ENCODE data around the gene PAWR.
"Not testable (repeated sequence)": the region's sequence is repeated elsewhere in the genome, so short reads cannot be mapped to it uniquely, and the experiment has no call there.

The PAWR gene

DNA sequence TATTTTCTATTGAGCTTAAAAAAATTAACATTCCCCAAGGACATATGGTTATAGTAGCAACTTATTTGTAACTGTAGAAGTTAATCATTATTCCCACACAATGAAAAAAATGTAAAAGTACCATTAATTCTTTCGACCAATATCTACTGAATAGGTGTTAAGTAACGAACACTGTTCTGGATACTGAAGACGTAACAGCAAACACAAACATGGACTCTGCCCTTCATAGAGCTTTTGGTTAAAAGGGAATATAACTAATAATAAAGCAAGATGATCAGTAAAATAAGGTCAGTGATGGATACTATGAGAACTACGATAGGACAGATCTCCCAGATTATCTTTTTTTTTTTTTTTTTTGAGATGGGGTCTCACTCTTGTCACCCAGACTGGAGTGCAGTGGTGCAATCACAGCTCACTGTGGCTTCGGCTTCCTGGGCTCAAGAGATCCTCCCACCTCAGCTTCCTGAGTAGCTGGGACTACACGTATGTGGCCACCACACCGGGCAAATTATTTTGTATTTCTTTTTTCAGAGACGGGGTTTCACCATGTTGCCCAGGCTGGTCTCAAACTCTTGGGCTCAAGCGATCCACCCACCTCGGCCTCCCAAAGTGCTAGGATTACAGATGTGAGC lies 93.9 kb downstream of the PAWR start:
- DNase-seq (ENCODE audit: low read depth in 4 of 4, low spot score in 1 of 4) = no peak

DNA sequence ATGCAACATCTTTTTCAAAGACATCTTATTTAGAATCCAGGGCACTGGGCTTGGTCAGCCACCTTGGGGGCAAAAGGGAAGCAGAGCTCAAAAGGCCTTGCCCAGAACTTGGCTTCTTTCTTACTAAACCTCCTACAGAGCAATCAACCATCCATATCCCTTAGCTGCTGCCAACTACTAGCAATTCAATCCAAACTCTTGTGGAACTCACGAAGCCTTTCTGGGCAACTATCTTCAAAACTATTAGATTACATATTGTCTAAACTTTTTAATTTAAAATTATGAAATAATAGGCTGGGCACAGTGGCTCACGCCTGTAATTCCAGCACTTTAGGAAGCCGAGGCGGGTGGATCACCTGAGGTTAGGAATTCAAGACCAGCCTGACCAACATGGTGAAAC lies 95.5 kb downstream of the PAWR start:
- no peak for DNase-seq (ENCODE audit: low read depth in 4 of 4, low spot score in 1 of 4)

DNA sequence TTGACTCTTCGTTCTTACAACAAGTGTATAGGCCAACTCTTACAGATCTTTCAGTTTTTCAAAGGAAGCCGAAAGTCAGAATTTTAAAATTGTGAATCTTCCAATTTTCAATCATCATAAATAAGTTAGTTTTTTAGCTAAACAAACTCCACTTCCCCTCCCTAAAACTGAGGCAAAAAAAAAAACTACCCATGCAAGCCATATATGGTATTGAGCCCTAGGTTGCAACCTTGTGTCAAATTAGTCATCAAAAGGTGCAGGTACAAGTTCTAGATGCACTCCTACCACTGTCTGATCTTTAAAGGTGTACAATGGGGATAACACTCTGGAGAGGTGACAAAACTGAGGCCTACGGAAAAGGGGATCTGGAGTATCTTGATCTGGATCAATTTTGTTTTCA lies 97.9 kb downstream of the PAWR start:
- DNase-seq (ENCODE audit: low read depth in 4 of 4, low spot score in 1 of 4) = no peak

DNA sequence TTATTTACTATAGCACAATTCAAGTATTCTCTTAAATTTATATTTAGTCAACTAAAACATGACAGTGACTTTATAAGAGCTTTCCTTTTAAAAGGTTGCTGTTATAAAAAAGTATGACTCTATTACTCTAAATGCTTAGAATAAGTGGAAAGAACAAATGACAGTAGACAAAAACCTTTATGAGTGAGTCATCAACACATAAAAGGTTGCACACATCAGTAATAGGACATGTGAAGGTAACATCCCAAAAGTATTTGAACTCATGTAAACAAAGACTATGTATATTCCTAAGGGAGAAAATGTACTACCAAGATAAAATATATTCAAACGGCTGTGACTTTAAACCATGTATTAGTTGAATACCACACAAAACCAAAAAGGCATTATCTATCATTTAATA lies 98.8 kb downstream of the PAWR start:
- DNase-seq (ENCODE audit: low read depth in 4 of 4, low spot score in 1 of 4) = no peak

DNA sequence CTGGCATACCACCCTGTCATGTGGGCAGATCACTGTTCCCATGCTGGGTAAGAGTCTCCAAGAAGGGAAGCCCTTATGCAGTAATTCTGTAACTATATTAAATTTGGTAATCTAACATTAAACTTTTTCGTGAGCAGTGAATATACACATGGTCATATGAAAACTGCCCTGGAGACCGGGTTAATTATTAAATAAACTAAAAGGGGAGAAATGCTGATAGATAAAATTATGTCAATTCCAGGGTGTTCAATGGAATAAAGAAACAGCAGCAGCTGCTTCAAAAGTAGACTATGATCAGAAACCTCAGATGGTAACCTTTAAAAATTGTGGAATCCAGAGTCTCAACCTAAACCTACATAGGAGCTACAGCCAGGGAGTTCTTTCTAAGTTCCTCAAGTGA lies 100.0 kb downstream of the PAWR start:
- no peak for DNase-seq (ENCODE audit: low read depth in 4 of 4, low spot score in 1 of 4)

DNA sequence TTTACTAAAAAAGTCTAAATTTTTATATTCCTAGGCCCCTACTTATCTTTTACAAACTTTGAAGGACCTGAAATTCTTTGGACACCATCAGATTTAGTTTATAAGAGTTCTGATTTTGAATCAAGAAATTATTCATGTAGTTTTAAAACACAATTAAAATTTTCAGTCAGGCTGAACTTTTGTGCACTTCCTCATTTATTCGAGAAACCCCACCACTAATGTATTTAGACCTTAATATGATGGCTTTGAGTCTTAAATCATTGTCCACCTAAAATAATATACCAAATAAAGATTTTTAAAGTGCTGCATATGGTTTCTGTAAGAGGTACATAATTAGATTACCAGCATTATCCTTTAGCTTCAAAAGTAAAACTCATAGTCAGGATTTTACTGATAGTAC lies 103.4 kb downstream of the PAWR start:
- DNase-seq (ENCODE audit: low read depth in 4 of 4, low spot score in 1 of 4) = no peak

DNA sequence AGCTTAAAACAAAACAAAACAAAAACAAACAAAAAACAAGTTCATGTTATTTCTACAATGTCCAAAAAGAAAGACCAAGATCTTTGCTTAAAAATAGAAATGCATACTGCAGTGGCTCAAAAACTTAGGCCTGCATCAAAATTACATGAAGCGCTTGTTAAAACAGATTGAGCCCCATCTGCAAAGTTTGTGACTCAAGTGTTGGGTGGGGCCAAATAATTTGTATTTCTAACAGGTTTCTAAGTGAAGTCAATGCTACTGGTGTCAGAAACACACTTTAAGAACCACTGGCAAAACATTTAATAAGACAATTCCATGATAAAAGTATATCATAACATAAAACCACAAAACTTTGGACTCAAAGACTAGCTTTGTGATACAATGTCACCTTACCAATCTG lies 105.6 kb downstream of the PAWR start:
- no peak for DNase-seq (ENCODE audit: low read depth in 4 of 4, low spot score in 1 of 4)

DNA sequence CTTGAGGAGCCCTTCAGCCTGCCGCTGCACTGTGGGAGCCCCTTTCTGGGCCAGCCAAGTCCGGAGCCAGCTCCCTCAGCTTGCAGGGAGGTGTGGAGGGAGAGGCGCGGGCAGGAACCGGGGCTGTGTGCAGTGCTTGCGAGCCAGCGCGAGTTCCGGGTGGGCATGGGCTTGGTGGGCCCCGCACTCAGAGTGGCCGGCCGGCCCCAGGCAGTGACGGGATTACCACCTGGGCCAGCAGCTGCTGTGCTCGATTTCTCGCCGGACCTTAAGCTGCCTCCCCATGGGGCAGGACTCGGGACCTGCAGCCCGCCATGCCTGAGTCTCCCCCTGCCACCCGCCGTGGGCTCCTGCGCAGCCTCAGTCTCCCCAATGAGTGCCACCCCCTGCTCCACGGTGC lies 116.9 kb downstream of the PAWR start:
- no peak for DNase-seq (ENCODE audit: low read depth in 4 of 4, low spot score in 1 of 4)

DNA sequence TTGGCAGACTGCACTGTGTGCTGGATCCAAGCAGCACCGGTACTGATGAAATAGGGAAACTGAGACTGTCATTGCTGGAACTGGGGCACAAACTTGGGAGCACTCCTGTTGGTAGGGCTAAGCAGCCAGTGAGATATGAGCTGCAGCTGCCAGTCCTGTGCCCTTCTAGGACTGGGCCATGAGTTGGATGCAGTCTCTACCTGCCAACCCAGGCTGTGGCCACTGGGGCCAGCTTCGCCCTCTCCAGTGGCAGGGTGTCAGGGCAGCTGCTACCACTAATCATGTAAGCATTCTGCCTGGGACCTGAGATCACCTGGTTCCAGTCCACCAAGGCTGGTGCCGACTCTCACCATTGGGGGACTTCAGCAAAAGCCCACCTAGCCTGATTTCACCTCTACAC lies 121.1 kb downstream of the PAWR start:
- no peak for DNase-seq (ENCODE audit: low read depth in 4 of 4, low spot score in 1 of 4)

DNA sequence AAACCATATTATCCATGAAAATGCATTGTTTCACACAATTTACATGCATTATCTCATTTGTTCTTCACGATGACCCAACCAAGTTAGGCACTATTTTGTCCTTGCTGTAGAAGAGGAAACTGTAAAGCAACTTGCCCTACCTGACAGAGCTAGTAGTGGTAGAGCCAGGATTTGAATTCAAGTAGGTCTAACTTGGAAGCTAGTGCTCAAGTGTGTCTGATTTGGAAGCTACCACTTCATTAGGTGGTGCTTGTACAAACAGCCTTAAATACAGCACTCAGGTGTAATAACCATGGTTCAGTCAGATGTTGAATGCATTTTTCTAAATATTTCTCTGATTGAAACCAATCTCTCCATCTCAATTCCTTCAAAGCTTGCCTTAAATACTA lies 123.6 kb downstream of the PAWR start:
- DNase-seq (ENCODE audit: low read depth in 4 of 4, low spot score in 1 of 4) = no peak

DNA sequence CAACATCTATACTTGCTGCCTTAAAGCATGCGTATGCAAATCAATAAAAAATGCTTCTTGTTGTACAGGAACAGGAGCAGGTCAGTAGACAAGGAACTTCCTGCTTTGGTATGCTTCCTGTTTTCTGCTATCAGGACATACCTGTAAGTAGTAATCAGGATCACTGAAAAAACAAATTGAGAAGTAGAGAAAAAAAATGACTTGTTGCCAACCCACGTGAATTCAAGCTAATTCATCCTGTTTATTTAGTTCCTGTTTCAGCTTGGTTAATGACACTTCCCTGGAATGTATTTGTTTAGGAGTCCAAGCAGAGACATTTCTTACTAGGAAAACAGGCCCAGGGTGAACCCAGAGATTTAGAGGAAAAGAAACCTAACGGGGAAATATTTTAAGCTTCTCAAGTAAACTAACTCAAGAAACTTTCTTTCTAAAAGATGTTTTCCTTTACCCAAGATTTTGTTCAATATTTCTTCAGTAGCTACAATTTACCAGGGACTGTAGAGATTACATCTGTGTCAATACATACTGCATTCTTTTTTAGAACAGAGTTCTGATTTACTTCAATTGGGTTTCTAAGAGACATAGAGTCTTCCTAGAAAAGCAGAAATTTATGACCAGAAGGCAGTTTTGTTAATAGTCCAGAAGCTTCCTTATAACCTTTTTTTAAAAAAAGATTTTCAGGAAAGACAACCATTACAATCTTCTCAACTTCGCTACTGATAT lies 124.2 kb downstream of the PAWR start:
- no peak for DNase-seq (ENCODE audit: low read depth in 4 of 4, low spot score in 1 of 4)

DNA sequence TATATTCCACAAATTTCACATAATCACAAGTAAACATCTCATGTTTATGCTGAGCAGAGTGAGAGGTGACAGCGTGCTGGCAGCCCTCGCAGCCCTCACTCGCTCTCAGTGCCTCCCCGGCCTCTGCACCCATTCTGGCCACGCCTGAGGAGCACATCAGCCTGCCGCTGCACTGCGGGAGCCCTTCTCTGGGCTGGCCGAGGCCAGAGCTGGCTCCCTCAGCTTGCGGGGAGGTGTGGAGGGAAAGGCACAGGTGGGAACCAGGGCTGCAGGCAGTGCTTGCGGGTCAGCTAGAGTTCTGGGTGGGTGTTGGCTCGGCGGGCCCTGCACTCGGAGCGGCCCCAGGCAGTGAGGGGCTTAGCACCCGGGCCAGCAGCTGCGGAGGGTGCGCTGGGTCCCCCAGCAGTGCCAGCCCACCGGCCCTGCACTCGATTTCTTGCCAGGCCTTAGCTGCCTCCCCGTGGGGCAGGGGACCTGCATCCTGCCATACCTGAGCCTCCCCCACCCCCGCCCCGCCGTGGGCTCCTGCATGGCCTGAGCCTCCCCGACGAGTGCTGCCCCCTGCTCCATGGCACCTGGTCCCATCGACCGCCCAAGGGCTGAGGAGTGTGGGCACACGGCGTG lies 125.9 kb downstream of the PAWR start:
- DNase-seq (ENCODE audit: low read depth in 4 of 4, low spot score in 1 of 4) = not testable (repeated sequence)

DNA sequence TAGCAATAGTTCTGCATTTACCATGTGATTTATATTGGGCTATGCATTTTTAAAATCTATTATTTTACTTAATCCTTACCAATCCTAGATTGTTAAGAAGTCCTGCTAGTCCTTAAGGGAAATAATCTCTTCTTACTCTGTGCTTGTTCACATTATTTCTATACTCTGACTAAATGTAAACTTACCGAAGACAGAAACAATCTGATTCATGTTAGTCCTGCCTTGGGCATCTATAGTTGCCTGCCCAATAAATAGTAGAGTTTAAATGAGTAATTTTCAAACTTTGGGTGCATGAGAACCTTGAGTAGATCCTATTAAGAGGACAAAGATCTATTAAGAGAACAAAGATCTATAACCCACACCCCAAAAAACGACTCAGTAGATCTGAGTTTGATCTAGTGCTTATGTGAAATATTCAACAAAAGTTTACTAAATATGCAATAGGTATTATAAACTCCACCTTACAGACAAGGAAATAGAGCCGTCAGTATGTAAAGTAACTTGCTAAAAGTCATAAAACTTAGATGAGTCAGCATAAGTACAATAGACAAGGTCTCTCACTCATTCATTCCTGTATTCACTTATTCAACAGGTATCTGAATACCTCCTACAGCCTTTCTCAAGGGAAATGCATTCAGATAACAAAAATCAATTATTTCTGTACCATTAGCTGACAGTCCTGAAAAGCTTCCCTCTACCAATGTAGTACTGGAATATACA lies 127.6 kb downstream of the PAWR start:
- no peak for DNase-seq (ENCODE audit: low read depth in 4 of 4, low spot score in 1 of 4)

DNA sequence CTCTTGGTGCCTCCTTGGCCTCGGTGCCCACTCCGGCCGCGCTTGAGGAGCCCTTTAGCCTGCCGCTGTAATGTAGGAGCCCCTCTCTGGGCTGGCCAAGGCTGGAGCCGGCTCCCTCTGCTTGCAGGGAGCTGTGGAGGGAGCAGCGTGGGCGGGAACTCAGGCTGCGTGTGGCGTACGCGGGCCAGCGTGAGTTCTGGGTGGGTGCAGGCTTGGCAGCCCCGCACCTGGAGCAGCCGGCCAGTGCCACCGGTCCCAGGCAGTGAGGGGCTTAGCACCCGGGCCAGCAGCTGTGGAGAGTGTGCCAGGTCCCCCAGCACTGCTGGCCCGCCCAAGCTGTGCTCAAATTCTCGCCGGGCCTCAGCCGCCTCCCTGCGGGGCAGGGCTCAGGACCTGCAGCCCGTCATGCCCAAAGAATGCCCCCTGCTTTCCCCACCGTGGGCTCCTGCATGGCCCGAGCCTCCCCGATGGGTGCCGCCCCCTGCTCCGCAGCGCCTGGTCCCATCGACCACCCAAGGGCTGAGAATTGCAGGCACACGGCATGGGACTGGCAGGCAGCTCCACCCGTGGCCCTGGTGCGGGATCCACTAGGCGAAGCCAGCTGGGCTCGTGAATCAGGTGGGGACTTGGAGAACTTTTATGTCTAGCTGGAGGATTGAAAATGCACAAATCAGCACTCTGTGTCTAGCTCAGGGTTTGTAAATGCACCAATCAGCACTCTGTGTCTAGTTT lies 129.2 kb downstream of the PAWR start:
- DNase-seq (ENCODE audit: low read depth in 4 of 4, low spot score in 1 of 4) = no peak

DNA sequence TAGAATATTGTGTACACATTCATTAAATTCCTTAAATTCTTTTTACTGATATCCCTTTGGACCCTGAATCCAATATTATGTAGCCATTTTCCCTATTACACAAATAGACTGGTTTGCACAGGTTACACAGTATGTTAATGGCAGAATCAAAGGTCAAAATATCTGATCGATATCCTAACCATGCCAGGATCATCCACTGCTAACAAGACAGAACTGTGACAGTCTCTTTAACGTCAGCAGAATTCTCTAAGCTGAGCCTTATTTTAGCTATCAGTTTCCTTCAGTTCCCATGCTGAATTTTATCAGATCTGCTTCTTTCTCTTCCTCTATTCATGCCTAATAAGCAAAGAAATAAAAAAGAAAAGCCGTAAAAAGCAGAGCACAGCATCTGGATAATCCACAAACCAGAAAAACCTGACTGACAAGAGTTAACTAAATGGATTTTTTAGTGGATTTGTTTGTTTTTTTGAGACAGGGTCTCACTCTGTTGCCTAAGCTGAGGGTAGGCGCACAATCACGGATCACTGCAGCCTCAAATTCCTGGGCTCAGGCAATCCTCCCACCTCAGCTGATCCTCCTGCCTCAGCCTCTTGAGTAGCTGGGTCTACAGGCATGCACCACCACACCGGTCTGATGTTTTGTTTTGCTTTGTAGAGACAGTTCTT lies 130.4 kb downstream of the PAWR start:
- no peak for DNase-seq (ENCODE audit: low read depth in 4 of 4, low spot score in 1 of 4)

DNA sequence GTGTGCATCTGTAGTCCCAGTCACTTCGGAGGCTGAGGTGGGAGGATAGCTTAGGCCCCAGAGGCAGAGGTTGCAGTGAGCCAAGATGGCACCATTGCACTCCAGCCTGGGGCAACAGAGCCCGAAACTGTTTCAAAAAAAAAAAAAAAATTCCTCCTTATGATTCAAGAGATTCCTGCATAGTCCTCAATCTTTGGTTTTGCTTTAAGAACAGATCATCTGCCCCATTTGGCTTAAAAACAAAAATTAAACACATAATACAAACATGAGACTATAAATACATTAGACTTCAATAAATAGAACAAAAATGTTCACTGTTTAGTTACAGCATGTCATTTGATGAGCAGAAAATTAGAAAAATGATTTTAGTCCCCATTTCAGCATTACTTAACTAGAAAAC lies 131.2 kb downstream of the PAWR start:
- no peak for DNase-seq (ENCODE audit: low read depth in 4 of 4, low spot score in 1 of 4)

DNA sequence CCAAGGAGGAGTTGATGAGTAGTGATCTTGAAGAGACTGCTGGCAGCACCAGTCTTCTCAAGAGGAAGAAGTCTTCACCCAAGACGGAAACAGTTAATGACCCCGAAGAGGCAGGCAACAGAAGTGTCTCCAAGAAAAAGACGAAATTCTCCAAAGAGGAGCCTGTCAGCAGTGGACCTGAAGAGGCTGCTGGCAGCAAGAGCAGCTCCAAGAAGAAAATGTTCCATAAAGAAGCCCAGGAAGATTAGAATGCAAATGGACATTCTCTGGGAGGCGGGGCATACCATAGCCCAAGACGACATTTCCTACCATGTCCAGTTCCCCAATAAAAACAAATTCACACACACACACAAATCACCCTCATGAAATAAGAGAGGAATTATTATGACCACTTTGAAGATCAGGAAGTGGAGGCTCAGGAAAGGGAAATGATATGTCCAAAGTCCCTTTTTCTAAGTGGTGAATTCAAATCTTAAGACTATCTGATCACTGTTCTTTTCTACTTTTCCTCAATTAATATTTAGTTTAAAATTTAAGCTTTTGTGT lies 131.8 kb downstream of the PAWR start:
- no peak for DNase-seq (ENCODE audit: low read depth in 4 of 4, low spot score in 1 of 4)

DNA sequence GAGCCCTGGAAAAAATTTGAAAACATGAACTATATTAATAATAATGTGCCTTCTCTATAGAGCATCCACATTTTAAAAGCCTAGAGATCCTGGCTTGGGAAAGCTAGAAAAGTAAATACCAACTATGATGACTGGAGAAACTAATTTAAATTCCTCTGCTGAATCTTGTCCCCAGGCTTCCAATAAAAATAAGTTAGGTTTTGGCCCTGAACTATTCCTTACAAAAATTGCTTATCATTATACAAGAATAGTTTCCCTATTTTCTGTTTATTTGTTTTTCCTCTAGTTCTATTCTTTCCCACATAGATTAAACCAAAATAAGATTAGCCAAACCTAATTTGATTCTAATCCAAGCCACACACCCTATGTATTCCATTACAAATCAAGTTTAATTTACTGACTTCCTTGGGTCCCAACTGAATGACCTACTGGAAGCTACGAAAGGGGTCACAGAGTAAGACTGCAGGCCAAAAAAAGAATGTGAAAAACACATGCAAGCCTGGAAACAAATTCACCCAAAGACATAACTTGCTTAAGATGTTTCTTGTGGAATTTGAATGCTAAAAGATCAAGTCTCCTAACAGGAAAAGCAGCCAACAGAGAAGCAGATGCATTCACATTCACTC lies 133.0 kb downstream of the PAWR start:
- DNase-seq (ENCODE audit: low read depth in 4 of 4, low spot score in 1 of 4) = no peak

DNA sequence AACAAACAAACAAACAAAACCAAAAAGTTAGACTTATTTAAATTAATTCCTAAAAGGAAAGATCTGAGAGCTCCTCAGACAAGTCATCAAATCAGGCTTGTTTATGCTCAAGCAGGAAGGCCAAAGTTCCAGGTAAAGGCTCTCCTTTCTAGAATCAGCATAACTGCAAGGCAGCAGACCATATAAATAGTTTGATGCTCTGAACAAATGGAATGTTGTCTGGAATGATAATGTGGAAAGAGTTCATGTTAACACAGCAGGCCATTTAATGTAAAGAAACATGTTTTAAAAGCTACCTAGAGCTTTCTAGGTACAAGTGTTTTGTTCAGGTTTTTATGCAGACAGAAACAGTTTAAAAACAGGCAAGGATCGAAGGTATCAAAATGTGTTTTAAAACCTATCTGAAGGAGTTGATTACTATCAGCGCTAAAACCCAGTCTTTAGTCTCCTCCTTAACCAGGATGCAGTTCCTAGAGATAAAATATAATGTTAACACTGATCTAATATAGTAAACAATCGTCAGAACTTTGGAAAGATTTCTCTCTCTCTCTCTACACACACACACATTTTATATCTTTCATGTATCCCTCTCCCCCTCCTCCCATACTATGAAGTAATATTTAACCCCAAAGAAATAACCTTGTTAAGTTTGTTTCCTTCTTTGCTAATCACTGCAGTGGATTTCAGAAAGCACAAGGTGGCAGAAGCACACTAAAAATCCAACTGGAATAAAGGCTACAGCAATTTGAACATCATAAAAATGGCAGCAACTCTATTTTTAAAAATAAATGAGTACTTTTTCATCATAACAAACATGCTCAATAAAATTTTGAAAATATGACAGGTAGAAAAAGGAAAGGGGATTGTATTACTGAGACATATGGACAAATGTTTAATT lies 135.5 kb downstream of the PAWR start:
- no peak for DNase-seq (ENCODE audit: low read depth in 4 of 4, low spot score in 1 of 4)
